G401 (cell line): ENCODE measurements around the gene CRAT. TPM values are rescaled to one million over a fixed set of nuclear protein-coding genes. Genes with fewer than 3 reads are reported as not detected.

Experiments
- DNase-seq: peaks from one replicate; pipeline ENCODE4 v3.0.0-alpha.2; 2015; ENCODE audit warnings: low spot score
- in situ Hi-C: cut with HindIII; loops from 2 replicates; pipeline ENCODE4 v1.10.0; 2016; ENCODE audit warnings: low sequenced_read_pairs, mixed read lengths
- total RNA-seq: library from RNA; depleted of rRNA; stranded (reverse); fragments of >200 nt; shearing (Covaris generic); gene quantifications from 2 replicates; pipeline ENCODE4 v1.2.3, GENCODE V29; 2014; rRNA removed

CRAT gene
- total RNA-seq, result 21.5 and 22.7 TPM in 2 replicates

DNA sequence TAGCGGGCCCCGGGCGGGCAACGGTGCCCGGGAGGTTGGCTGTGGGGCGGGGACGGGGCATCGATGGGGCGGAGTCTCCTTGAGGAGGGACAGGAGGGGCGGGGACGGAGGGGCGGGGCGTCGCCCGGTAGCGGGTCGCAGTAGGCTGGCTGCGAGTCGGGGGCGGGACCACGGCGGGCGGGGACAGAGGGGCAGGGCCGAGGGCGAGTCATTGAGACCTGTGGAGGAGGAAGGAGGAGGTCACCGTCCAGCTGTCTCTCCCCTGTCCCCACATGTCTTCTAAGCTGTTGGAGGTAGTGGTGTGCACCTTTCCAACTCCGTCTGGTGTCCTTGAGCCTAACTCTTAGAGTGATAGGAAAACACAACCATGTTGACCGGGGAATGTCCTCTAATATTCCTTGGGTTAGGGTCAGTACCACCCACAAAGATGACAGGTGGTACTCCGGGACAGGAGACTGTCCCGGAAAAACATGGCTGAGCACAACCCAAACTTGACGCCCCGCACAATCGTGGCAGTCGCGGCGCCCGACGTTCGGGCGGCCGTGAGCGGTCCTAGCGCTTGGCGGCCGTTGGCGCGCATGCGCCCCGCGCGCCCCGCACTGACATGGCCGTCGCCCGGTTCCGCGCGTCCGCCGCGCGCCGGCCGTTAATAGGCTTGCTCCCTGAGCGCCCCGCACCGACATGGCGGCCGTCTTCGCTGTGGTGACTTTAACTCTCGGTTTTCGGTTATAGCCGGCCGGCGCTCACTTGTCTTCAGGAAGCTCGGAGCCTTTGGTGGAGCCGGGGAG, at the start of gene CRAT, which contains the start of gene PTPA:
Gene CRAT, minus strand, starts transcription at position 54 of the 788 bp plus-strand sequence. CDS start 284 bp downstream, outside the sequence.
Gene PTPA, plus strand, starts transcription at position 676 of the 788 bp plus-strand sequence. CDS start 186 bp downstream, outside the sequence.
- in situ Hi-C loops, result no loop called here
- peak; percentile 97 for DNase-seq

DNA sequence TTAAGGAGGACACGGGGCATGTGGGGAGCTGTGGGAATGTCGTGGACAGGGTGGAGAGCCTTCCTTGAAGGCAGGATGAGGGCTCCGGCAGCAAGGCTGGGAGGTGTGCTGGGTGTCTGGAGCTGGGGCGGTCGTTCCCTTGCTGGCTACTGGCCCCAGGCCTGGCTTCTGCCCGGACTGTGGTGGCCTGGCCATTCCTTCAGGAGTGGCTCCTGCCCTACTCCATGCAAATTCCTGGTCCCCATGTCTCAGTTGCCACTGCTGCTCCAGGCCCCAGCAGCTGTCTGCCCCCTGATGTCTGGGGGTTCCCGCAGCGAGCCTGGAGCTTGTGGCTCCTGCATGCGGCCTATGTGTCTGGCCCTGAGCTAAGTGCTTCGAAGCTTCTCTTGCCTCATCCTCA, 45.6 kb upstream of the CRAT start:
- in situ Hi-C loops, result no loop called here
- no peak for DNase-seq

DNA sequence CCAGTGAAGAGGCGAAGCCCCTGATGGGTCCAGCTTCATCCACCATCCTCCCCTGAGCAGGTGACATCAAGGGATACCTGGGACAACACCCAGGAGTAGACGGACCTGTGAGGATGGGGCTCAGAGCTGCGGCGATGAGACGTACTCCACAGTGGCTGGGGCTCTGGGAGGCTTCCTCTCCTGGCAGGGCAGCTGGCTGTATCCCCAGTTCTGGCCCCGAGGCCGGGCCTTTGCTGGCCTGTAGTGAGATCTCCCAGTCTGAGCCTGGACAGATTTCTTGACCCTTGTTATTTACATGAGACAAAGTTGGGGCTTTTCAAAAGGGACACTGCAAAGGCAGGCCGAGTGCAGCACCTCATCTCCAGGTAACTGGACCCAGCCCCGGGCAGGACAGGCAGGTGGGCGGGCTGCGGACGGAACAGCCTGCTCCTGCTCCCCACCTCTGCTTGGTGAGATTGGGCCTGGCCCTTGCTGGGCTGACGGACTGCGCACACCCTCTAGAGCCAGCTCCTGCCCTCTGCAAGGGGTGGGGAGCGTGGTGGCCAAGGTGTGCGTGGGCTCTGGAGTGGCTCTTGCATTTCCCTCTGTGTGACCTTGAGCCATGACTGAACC, 44.4 kb upstream of the CRAT start:
- DNase-seq, result no peak
- in situ Hi-C loops, result no loop called here

DNA sequence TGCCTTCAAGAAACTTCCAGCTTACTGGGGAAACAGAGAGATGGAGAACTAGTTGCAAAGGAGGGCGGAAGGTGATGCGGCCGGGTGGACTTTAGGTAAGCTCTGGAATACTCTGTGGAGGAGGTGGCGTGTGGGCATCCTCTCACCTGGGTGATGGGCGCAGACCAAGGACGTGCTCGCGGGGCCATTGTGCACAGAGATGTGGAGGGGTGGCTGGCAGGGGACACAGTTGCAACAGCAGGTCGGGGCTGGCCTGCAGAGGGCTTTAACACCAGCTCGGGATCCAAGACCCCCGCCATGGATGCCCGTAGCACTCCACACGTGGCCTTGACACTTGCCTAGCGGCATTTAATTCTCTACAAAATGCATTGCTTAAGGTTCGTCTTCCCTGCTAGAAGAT, 40.9 kb upstream of the CRAT start:
- DNase-seq, result no peak
- in situ Hi-C loops, result no loop called here

DNA sequence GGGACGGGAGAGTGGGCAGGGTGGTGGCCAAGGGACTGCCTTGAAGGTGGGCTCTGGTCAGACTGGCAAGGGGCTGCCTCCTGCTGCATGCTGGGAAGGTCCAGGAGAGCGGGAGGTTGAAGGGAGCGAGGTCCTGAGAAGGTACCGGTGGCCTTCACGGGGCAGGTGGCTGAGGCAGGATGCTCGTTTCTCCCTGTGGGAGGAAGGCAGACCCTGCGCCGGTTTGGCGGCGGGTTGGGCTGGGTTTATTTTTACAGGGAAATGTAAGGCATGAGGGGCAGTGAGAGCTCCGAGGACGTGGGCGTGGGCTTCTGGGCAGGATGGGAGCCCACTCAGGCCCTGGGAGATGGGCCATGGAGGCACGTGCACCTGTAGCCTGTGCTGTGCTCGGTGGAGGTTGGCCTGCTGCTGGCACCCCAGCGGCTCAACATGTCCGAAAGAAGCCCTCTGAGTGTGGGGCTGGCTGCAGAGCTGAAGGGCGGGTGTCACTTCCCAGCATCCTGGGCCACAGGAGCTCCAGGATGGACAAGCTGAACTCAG, 40.1 kb upstream of the CRAT start:
- no peak for DNase-seq
- in situ Hi-C loops, result no loop called here

DNA sequence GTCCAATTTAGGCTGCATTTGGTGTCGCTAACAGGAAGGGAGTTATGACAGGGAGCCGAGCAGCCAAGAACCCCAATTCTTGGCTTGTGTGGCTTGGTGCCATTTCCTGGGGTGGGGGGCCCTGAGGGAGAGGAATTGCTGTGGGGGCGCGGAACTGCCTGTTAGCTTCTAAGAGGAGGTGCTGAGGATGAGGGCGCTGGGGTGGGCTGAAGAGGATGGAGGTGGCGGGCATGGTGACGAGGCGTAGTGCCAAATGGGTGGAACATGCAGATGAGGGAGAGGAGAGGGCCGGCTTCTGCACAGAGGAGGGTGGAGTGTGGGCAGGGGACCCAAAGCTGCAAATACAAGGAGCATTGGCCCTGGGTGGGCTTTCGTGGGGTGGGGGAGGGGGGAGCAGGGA, 39.5 kb upstream of the CRAT start:
- in situ Hi-C loops, result no loop called here
- no peak for DNase-seq

DNA sequence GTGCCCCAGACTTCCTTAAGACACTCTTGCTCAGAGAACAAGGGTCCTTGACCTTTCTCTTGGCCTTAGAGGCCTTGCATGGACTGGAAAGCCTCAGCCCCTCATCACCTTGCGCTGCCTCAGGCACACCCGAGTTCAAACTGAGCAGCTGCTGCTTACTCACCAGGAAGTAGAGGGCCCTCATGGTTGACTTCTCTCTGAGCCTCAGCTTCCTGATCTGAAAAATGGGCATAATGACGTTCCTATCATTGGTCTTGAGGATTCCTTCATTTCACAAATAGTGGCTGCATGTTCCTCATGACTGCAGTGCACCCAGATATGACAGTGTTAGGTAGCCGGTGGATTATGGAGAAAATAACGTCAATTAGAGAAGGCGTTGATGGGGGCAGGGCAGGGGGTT, 38.8 kb upstream of the CRAT start:
- no peak for DNase-seq
- in situ Hi-C loops, result no loop called here

DNA sequence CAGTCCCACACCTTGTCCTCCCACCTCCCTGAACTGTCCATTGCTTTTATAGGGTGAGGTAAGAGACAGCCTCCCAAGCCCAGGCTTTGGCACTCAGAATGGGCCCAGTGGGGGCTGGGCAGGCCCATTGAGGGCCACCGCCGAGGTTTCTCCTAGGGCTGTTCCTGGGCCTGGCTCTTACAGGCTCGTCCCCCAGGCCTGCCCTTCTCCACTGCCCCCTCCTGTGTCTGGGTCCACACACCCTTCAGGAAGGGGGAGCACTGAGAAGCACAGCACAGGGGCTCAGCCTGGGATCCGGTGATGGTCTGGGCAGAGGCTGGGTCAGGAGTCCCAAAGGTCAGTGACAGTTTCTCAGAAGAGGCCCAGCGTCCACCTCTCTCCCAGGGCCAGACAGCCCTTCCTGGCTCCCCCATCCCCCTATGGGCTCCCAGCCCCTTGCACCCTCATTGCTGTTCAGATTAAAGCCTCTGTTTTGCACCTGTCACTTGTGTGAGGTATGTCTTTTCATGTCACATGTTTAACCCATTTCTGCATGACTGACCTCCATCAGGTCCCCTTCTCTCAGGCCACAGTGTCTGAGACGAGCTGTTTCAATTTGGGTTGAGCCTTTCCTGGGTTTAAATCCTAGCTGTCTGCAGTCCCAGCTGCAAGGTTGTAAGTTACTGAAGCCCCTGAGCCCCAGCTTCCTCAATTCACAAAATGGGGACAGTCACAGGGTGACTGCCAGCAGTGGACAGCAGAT, 38.0 kb upstream of the CRAT start:
- in situ Hi-C loops, result no loop called here
- no peak for DNase-seq

DNA sequence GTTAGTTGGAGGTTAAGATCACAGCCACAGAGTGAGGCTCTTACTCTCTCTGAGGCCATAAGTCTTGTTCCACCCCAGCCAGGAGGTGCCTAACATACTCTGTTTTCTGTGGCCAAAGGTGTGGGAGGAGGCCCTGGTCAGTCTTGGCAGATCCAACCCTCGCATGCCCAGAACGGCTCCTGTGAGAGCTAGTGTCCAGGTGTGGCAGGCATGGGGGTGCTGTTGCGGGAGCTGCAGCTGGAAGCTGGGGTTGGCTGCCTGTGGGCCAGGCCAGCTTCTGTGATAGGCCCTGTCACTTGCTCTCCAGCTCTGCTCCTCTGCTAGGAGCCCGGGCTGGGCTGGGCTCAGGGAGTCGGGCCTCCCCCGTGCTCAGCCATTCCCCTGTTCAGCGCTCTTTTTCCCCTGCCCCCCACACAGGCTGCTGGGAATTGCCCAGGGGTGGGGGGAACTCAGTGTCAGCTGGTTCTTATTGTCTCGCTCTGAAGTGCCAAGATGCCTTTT, 35.9 kb upstream of the CRAT start:
- in situ Hi-C loops, result no loop called here

DNA sequence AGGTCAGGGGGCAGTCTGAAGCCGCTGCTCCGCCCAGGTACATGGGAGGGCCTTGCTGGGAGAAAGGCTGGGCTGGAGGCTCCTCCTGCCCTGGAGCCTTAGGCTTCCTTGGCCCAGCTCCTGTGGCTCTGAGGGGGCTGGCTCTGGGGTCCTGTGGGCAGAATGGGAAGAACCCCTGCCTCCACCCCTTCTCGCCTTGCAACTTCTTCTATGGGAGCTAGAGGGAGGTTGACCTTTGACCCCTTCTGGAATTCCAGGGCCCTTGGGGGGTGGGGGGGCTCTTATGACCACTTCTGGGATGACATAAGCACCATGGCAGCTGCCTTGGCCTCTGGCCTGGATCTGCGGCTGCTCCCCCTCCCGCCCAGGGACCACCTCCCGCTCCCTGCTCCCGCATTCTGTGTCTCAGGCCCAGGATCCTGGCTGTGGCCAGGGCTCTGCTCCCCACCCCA, 35.3 kb upstream of the CRAT start:
- DNase-seq, result no peak
- in situ Hi-C loops, result no loop called here

More for the DNA sequence above, 35.9 kb upstream of the CRAT start:
- DNase-seq, result no peak

DNA sequence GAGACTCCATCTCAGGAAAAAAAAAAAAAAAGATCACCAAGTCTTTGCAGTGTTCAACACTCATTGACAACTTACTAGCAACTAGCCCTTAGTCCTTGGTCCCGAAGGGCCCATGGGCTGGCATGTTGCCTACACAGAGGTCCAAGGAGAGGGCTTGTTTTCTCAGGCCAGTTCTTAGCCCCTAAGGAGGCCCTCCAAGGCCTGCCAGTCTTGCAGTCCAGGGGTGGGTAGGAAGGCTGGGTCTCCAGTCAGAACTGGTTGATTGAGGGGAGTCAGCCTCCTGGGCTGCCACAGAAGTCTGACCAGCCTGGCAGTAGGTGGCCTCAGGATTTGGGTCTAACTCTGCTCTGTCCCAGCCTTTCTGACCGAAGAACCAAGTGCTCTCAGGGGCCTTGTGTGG, 34.7 kb upstream of the CRAT start:
- DNase-seq, result no peak
- in situ Hi-C loops, result no loop called here

DNA sequence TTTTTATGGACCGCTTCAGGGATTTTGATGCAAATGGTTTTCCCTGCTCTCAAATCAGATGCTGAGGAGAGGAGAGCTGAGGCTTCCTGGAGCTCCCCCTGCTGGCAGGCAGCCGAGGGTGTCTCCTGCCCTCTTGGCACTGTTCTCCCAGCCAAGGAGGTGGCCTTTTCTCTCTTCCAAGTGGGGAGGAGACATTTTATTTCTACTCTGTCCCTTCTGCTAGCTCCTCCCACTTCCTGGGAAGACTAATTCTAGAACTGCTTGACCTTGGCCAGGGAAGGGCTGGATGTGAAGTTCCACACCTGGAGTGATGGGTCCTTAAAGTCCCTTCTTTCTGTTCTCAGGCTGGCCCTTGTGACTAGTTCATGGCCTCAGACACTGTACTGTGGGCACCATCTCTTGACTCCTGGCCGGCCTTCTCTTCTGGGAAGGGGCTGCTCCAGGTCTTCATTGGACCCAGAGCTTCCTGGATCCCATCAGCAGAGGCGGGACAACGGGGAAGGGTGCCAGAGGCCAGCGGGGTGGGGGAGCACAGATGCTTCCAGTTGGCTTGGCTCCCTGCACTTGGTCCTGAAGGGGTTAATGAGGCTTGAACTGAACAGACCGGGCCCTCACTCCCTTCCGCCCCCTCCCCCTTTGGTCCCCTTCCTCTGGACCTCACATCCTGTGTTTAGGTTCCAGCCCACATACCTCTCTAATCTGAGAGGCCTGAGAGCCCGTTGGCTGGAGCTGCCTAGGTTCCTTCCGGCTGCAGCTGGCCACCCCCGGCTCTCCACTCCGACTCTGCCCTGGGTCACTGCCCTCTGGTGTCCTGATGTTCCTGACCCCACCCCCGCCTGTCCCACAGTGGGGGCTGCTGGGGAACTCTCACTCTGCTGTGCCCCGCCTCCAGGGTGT, 32.7 kb upstream of the CRAT start:
- in situ Hi-C loops, result no loop called here
- peak; percentile 87 for DNase-seq

DNA sequence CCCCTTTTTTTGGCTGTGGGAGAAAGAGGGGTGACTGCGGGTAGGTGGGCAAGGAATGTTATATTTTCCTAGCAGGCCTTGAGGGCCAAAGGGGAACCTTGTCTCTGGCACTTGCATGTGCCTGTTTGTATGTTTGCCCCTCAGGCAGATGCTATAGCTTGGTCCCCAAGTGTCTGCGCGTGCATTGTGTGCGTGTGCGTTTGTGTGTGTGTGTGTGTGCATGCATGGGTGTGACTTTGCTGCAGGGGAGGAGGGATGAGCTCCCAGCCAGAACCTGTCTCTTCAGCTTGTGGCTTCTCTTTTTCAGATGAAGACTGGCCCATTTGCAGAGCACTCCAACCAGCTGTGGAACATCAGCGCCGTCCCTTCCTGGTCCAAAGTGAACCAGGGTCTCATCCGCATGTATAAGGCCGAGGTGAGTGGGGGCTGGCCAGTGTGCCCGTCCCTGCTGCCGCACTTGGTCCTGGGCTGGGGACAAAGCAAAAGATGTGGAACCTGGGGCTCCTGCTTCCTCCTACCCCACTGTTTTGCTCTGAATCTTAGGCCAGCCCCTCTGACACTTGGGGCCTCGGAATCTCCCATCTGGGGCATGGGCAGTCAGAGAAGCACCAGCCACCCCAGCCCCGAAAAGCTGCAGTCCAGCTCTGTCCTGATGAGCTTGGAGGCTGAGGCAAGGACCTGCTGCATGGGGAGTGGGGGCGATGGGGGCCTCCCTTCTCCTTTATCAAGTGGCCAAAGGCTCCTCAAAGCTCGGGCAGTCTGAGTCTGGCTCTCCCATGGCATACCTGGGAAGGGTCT, 31.7 kb upstream of the CRAT start:
- in situ Hi-C loops, result no loop called here

DNA sequence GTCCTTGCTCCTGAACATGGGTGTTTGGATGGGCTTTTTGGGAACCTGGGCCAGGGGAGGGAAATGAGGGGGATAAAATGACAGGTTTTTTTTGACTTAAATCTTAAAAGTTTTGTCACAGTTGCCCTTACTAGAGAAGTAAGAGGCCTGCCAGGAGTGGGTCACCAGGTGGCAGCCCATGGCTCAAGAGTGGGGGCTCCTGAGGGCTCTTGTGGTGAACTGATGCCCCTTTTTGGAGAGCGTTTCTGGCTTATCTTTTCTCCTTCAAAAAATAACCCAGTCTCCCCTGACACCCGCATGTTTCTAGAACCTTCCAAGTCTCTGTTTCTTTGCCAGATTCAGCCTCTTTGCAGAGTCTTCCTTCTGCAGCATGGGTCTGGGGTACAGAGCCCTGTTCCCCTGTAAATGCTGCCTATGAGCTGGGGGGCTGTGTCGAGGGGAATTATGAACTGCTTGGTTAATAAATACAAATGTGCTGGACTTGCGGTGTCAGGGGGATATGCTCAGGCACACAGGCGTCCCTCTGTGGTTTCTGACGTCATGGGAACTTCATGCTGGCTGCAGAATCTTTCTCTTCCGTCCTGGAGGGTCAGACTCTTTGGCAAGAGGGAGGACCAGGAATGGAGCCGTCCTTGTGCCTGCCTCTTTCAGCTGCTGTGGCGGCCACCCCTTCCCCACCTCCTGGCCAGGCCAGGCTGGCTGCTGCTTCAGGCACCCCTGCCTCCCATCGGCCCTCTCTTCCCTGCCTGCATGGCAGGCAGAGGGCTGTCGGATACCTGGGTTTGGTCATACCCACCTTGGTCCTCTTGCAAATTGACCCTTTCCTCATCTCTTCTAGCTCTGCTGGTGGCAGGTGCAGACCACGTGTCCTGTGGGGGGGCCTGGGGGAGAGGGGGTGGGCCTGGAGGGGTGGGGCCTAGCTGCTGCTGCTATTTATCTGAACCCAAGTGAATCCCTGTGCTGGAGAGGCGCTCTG, 30.8 kb upstream of the CRAT start:
- DNase-seq, result peak; percentile 58
- in situ Hi-C loops, result no loop called here

More for the DNA sequence above, 31.7 kb upstream of the CRAT start:
- no peak for DNase-seq

DNA sequence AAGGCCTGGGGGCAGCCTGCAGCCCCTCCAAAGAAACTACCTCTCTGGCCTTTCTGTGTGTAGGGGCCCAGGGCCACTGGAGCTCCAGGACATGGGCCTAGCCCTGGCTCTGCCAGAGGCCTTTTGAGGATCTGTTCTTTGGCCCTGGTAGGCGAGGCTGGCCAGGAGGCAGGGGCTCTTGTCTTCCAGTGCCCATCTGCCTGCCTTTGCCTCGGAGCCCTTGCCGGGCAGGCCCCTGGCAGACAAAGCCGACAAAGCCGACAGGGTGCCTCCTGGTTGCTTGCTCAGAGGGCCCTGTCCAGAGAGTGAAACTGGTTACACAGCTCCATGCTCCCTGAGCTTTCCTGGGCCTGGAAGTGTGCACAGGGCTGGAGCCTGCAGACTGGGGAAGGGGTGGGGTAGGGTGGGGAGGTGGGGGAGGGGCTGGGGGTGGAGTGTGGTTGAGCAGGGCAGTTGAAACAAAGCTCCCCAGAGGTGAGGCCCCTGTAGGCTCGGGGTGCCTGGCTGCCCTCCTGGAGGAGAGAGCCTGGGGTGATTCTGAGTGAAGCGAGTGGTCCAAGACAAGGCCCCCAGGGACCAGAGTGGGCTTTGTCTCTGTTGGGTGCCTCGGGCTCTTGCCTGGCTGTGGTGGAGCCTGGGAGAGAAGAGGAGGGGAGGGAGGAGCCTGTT, 29.9 kb upstream of the CRAT start:
- DNase-seq, result peak; percentile 69
- in situ Hi-C loops, result no loop called here

DNA sequence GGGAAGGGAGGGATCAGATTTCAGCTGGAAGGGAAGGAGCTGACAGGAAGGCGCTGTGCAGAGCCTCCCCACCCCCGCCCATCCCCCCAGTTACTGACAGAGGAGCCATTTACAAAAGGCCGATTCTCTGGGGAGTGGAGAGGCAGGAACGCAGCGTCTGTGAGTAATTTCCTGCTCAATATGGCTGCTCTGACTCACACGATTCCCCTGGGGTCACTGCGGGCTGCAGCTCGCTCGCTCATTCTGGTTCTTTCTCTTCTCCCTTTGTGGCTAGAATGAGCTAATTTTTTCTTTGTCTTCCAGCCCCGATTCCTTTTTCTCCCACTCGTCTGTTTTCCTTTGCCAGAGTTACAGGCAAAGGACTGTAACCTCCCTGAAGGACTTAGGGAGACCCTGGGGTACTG, 29.4 kb upstream of the CRAT start:
- DNase-seq, result peak; percentile 95
- in situ Hi-C loops, result loop anchor here (10.0 kb wide), 2 partner anchors 405 to 485 kb away; partner anchors contain the start of genes C9orf50 and NTMT1
